ENCODE data around the gene TRIM17.

TRIM17 gene

DNA sequence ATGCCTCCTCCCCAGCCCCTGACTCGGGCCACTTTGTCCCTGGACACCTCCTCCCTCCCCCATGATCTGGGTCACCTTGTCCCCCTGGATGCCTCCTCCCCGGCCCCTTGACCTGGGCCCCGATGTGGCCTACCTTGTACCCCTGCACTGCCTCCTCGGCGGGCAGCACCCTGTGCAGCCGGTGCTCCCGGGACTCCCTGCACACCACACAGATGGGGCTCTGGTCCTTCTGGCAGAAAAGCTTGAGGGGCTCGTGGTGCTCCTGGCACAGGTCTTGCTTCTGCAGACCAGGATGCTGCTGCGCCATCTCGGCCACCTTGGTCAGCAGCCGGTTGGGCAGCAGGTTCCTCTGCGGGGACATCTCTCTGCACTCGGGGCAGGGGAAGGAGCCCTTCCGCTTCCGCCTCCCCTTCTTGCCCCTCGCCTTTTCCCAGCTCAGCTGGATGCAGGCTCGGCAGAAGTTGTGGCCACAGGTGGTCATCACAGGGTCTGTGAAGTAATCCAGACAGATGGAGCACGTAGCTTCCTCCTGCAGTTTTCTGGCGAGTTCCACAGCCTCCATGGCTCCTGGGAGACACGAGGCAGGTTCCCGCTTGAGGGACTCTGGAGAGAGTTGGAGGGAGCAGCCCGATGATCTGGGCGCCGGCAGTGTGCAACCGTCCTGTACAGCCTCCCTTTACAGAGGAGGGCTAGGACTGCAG is 2.0 kb downstream of the TRIM17 start:
- Histone ChIP-seq H3K4me2 (ENCODE audit: low read depth, low read length) (no peak overlapping the region), H4K20me1 (ENCODE audit: insufficient read depth, low read length) (no peaks in the 10 kb centered on the region)
- no peak for DNase-seq

DNA sequence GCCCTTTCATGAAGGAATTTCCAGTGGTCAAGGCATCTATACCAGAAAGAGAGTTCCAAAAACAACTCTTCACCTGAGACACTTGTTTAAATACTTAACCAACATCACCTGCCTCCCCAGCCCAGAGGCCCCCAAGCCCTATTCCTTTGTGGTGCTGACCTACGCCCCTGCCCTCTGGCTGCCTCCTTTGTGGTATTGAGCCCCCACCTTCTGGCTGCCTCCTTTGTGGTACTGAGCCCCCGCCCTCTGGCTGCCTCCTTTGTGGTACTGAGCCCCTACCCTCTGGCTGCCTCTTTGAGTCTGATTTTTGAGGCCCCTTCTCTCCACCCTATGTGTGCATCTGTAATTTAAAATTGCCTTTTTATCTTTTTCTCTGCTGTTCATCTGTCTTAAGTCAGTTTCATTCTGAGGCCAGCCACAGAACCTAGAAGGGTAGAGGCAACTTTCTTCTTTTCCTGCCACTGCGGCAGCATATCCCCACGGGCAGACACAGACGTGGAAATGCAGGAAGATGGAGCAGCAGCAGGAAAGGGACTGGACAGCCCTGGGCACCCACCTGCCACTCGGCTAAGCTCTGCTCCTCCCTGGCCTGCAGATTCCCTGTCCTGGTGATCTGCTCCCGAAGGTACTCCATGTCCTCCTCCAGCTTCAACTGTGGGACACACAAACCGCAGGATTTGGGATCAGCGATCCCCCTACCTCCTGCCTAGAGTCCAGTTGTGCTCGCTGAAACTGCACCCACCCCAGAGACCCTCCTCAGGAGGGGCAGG is 3.2 kb downstream of the TRIM17 start:
- Histone ChIP-seq H4K20me1 (ENCODE audit: insufficient read depth, low read length) (no peaks in the 10 kb centered on the region), H3K36me3 (replicated peaks; ENCODE audit: insufficient read depth, low read length) (no peaks in the 10 kb centered on the region), H3K4me3 (ENCODE audit: low read length) (no peak overlapping the region), H3K4me2 (ENCODE audit: low read depth, low read length) (no peak overlapping the region), H3K9me2 (replicated peaks; ENCODE audit: insufficient read depth, low read length) (no peaks in the 10 kb centered on the region), H3K27ac (ENCODE audit: low read length) (no peak overlapping the region), H3K79me2 (ENCODE audit: low read length) (no peaks in the 10 kb centered on the region), H3K27me3 (replicated peaks; ENCODE audit: insufficient read depth, low read length) (no peaks in the 10 kb centered on the region), H3F3A (ENCODE audit: insufficient read depth, low read length) (no peaks in the 10 kb centered on the region), H3K9ac (ENCODE audit: low read length) (no peak overlapping the region), H3K9me3 (replicated peaks; ENCODE audit: insufficient read depth, low read length) (no peaks in the 10 kb centered on the region), H2AFZ (ENCODE audit: low read length) (no peak overlapping the region), H3K4me1 (ENCODE audit: low read length) (no peaks in the 10 kb centered on the region)
- no peak for DNase-seq
- TF ChIP-seq, protein P1, sequence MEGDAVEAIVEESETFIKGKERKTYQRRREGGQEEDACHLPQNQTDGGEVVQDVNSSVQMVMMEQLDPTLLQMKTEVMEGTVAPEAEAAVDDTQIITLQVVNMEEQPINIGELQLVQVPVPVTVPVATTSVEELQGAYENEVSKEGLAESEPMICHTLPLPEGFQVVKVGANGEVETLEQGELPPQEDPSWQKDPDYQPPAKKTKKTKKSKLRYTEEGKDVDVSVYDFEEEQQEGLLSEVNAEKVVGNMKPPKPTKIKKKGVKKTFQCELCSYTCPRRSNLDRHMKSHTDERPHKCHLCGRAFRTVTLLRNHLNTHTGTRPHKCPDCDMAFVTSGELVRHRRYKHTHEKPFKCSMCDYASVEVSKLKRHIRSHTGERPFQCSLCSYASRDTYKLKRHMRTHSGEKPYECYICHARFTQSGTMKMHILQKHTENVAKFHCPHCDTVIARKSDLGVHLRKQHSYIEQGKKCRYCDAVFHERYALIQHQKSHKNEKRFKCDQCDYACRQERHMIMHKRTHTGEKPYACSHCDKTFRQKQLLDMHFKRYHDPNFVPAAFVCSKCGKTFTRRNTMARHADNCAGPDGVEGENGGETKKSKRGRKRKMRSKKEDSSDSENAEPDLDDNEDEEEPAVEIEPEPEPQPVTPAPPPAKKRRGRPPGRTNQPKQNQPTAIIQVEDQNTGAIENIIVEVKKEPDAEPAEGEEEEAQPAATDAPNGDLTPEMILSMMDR (IDR thresholded peaks at IDR 0.05; ENCODE audit: low read length) = no peak
- TF ChIP-seq EZH2 (optimal IDR thresholded peaks at IDR 0.05; ENCODE audit: low read depth, low read length) = no peak
- no peak for TF ChIP-seq EZH2phosphoT487 (IDR thresholded peaks at IDR 0.05; ENCODE audit: low read length)

More for the DNA sequence above, 2.0 kb downstream of the TRIM17 start:
- no peaks in the 10 kb centered on the region for H3K9me3 ChIP-seq (replicated peaks; ENCODE audit: insufficient read depth, low read length)
- H3K27ac ChIP-seq (ENCODE audit: low read length) = no peak overlapping the region
- H3K36me3 ChIP-seq (replicated peaks; ENCODE audit: insufficient read depth, low read length) = no peaks in the 10 kb centered on the region
- no peaks in the 10 kb centered on the region for H3K27me3 ChIP-seq (replicated peaks; ENCODE audit: insufficient read depth, low read length)
- H3K9me2 ChIP-seq (replicated peaks; ENCODE audit: insufficient read depth, low read length) = no peaks in the 10 kb centered on the region
- TF ChIP-seq EZH2 (optimal IDR thresholded peaks at IDR 0.05; ENCODE audit: low read depth, low read length) (no peak), EZH2phosphoT487 (IDR thresholded peaks at IDR 0.05; ENCODE audit: low read length) (no peak)
- TF ChIP-seq, protein P1 (IDR thresholded peaks at IDR 0.05; ENCODE audit: low read length) = no peak
- no peak overlapping the region for H3K9ac ChIP-seq (ENCODE audit: low read length)
- H3K79me2 ChIP-seq (ENCODE audit: low read length) = no peaks in the 10 kb centered on the region
- no peaks in the 10 kb centered on the region for H3F3A ChIP-seq (ENCODE audit: insufficient read depth, low read length)
- H3K4me3 ChIP-seq (ENCODE audit: low read length) = no peak overlapping the region
- no peaks in the 10 kb centered on the region for H3K4me1 ChIP-seq (ENCODE audit: low read length)
- H2AFZ ChIP-seq (ENCODE audit: low read length) = no peak overlapping the region

DNA sequence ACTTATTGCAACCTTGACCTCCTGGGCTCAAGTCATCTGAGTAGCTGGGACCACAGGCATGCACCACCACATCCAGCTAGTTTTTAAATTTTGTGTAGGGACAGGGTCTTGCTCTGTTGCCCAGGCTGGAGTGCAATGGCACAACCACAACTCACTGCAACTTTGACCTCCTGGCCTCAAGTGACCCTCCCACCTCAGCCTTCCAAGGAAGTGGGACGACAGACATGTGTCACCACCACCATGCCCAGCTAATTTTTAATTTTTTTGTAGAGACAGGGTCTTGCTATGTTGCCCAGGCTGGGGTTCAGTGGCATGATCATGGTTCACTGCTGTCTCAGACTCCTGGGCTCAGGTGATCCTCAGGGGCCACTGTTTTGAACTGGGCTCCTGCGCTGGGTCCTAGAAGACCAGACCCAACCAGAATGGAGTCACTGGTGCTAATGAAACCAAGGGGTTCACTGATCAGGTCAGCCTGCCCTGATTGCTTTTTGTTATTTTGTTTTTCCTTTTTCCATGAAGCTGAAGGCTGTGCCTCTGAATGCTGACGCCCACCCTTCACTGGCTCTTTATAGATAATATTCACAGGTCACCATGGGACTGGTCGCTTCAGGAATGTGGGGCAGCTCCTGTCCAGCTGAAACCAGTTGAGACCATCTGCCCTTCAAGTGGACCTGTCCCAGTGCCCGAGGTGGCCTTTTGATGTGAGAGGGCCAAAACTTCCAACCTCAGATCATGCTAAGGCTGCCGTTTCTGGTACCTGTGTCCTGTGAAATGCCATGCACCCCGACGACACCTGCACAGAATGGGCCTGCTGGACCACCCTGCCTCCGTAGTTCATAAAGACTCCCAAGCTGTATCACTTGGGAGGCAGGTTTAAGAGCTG is 4.9 kb downstream of the TRIM17 start:
- DNase-seq = no peak
- Histone ChIP-seq H3K4me2 (ENCODE audit: low read depth, low read length) (no peak overlapping the region), H3K27me3 (replicated peaks; ENCODE audit: insufficient read depth, low read length) (no peaks in the 10 kb centered on the region), H3K36me3 (replicated peaks; ENCODE audit: insufficient read depth, low read length) (no peaks in the 10 kb centered on the region), H3K79me2 (ENCODE audit: low read length) (no peaks in the 10 kb centered on the region), H3F3A (ENCODE audit: insufficient read depth, low read length) (no peaks in the 10 kb centered on the region), H3K9me2 (replicated peaks; ENCODE audit: insufficient read depth, low read length) (no peaks in the 10 kb centered on the region), H3K4me3 (ENCODE audit: low read length) (no peak overlapping the region), H4K20me1 (ENCODE audit: insufficient read depth, low read length) (no peaks in the 10 kb centered on the region), H3K9ac (ENCODE audit: low read length) (no peak overlapping the region), H3K4me1 (ENCODE audit: low read length) (no peaks in the 10 kb centered on the region), H2AFZ (ENCODE audit: low read length) (no peak overlapping the region), H3K27ac (ENCODE audit: low read length) (no peak overlapping the region), H3K9me3 (replicated peaks; ENCODE audit: insufficient read depth, low read length) (no peaks in the 10 kb centered on the region)
- no peak for TF ChIP-seq EZH2phosphoT487 (IDR thresholded peaks at IDR 0.05; ENCODE audit: low read length)
- TF ChIP-seq, protein P1 (IDR thresholded peaks at IDR 0.05; ENCODE audit: low read length) = no peak
- no peak for TF ChIP-seq EZH2 (optimal IDR thresholded peaks at IDR 0.05; ENCODE audit: low read depth, low read length)
